ENCODE data around the gene CHST3.
"Not testable (repeated sequence)": the region's sequence is repeated elsewhere in the genome, so short reads cannot be mapped to it uniquely, and the experiment has no call there.

The CHST3 gene

DNA sequence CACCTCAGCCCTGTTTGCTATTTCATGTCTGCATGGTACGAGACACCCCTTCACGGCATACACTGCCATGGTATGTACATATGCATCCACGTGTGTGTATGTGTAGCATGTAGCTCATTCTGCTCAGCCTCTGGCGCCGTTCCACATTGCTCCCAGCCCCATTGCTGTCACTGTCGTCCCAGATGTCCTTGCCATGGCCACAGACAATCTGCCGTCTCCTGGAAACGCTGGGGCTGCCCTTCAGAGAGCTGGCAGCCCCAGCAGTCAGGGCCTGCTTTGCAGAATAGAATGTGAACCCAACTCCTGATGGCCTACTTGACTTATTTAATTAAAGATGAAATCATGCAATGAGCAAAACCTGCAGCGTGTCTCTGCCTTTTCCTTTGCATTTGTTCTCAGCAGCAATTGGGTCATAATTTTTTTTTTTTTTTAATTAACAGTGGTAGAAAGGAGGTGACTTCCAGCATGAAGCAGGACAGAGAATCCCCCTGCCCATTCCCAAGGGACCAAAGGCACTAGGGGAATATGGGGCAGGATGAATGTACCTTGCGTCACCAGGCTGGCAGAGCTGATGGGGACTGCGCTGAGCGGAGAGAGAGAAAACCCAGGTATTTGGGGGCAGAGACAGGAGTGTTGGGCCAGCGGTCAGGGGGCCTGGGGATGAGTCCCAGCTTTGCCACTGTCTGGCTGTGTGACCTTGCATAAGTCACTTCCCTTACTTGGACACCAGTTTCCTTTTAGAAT is 49.2 kb downstream of the CHST3 start:
- peak; percentile 9 for DNase-seq

DNA sequence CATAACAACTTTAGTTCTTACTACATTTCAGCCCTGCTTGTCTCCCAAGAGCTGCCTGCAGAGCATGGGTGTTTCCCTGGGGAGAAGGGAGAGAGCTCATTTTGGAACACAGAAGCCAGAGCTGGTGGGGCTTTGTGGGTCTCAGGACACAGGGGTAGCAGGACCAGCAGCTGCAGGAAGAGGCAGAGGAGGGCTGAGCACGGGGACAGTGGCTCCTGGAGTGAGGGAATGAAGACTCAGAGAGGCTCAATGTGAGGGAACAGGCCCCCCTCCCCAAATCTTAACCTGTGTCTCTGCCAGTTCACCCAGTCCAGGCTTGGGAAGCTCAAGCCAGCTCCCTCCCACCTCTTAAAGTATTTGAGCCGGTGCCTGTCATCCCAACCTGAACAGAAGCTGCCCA is 50.0 kb downstream of the CHST3 start:
- no peak for DNase-seq

DNA sequence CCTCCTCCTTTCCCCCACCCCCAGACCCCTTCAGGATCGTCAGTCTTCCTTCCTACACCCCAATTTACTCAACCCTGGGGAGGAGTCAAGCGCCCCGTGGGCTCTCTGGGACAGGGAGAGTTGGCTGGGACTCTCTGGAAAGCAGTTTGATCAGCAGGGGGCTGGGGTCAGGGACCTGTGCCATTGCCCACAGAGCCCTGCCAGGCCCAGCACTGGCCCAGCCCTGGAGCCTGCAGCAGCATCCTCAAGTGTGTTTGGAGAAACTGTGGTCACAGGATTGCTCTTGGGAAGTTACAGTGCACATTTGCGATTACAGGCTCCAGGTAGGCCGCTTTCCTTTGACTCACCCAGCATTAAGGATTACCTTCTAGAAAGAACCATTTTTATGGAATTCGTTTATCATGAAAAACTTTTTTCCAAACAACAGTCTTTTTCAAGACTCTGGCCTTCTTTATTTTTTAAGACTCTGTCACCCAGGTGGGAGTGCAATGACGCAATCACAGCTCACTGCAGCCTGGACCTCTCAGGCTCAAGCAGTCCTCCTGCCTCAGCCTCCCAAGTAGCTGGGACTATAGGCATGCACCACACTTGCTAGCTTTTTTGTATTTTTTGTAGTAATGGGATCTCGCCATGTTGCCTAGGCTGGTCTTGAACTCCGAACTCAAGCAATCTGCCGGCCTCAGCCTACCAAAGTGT is 50.7 kb downstream of the CHST3 start:
- DNase-seq, result no peak

DNA sequence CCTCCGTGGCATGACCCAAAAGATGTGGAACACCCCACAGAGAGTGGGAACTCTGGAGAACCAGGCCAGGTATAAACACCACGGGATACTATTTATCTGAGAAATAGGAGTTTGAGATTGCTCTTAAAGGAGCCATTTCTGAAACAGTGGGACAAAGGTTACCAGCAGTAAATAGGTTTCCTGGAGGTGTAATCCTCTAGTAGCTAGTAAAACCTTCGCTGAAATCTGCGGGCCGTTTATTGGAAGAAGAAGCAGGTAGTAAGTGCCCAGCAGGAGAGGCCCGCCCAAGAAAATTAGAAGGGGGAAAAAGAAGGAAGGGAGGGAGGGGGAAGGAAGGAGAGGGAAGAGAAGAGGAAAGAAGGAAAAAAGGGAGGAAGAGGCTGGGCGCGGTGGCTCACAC is 51.6 kb downstream of the CHST3 start:
- no peak for DNase-seq

- DNase-seq, result peak; percentile 75
Measured at GRCh38 chr10:72016608-72017300, 52.6 kb downstream of the CHST3 start.

DNA sequence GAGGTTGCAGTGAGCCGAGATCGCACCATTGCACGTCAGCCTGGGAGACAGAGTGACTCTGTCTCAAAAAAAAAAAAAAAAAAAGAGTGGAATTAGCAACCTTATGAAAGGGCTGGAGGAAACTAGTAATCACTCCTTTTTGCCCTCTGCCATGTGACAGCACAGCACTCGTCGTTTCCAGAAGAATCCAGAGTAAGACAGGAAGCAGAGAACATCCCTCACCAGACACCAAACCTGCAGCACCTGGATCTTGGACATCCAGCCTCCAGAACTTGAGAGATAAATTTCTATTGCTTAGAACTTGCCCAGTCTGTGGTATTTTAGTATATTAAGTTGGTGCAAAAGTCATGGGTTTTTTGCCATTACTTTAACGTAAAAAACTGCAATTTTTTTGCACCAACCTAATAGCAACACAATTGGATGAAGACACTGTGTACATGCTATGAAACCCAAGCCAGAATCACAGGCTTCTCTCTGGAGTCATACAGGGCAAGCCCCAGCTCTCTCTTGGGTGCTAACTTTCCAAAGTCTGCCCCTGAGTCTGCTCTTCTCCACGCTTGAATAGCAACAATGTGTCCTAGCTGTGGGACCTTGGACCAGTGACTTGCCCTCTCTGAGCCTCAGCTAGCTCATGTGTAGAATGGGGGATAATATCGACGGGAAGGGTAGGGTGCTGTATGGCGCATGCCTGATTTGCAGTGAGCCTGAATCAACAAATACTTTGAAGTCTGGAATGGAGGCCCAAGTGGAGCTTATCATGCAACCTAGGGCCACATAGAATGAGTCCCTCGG is 55.1 kb downstream of the CHST3 start:
- DNase-seq, result no peak

GRCh38 chr10:72020914-72021809 is 57.0 kb downstream of the CHST3 start:
- DNase-seq, result no peak

DNA sequence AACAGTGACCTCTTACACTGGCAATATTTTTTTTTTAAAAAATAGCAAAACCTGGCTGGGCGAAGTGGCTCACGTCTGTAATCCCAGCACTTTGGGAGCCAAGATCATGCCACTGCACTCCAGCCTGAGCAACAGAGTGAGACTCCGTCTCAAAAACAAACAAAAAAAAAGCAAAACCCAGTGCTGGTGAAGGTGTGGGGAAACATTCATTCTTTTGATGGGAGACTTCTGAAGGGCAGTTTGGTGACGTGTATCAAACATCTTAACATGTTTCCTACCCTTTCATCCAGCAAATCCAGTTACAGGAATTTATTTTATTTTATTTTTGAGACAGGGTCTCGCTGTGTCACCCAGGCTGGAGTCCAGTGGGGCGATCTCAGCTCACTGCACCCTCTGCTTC is 58.0 kb downstream of the CHST3 start:
- no peak for DNase-seq

- no peak for DNase-seq
Measured at GRCh38 chr10:72024596-72024995, 60.4 kb downstream of the CHST3 start.

- DNase-seq, result no peak
Measured at GRCh38 chr10:72025400-72025799, 61.2 kb downstream of the CHST3 start.

GRCh38 chr10:72025832-72026231 is 61.6 kb downstream of the CHST3 start:
- DNase-seq, result no peak

- no peak for DNase-seq
Measured at GRCh38 chr10:72026278-72027111, 62.3 kb downstream of the CHST3 start.

GRCh38 chr10:72027498-72027897 is 63.3 kb downstream of the CHST3 start:
- DNase-seq, result no peak

- no peak for DNase-seq
Measured at GRCh38 chr10:72029414-72029813, 65.2 kb downstream of the CHST3 start.

GRCh38 chr10:72030762-72031543 is 66.8 kb downstream of the CHST3 start:
- DNase-seq, result no peak

DNA sequence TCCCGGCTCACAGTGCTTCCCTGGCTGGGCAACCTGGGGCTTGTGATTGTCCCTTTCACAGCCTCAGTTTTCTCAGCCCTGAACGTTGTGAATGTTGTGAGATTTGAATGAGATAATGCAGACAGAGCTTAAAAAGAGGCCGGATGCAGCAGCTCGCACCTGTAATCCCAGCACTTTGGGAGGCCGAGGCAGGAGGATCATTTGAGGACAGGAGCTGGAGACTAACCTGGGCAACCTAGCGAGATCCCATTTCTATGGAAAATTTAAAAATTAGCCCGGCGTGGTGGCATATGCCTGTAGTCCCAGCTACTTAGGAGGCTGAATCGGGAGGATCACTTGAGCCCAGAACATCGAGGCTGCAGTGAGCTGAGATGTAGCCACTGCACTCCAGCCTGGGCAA is 67.5 kb downstream of the CHST3 start:
- DNase-seq, result no peak

GRCh38 chr10:72032409-72033162 is 68.4 kb downstream of the CHST3 start:
- not testable (repeated sequence) for DNase-seq

DNA sequence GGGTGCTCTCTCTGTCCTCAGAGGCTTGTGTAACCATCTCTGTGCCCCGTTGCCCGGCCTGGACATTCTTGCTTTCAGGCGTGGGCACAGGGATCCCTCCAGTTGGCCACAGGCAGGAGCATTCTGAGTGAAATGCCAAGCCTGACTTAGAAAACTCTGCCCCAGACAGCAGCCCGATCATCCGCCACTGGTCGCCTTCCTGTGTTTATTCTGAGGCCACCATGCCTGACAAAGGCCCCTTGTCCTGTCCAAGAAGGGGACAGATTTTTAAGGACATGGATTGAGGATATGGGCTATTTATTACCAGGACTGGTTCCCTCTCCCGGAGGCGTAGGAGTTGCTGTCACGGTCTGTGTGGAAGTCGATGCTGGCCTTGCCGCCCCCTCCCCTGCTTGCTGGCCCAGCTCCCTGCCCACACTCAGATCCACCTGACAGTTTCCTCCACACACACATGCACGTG is 69.9 kb downstream of the CHST3 start:
- no peak for DNase-seq

GRCh38 chr10:72034761-72035160 is 70.6 kb downstream of the CHST3 start:
- DNase-seq, result no peak
